Measurements from ENCODE around the gene TRIM32.

The TRIM32 gene

GRCh38 chr9:116687074-116687753 lies at the start of gene TRIM32:
Gene TRIM32, plus strand, starts transcription at chr9:116687305. Its CDS starts 10,438 bp downstream, at chr9:116697743.
- peak; percentile 95 for DNase-seq (ENCODE audit: low spot score)

GRCh38 chr9:116639251-116639741 lies 47.8 kb upstream of the TRIM32 start:
- no peak for DNase-seq (ENCODE audit: low spot score)

- DNase-seq (ENCODE audit: low spot score): no peak
These were observed 45.6 kb upstream of the TRIM32 start for GRCh38 chr9:116641292-116642059.

- DNase-seq (ENCODE audit: low spot score): no peak
These were observed 43.4 kb upstream of the TRIM32 start for GRCh38 chr9:116643691-116644090.

- peak; percentile 19 for DNase-seq (ENCODE audit: low spot score)
These were observed 42.9 kb upstream of the TRIM32 start for GRCh38 chr9:116644091-116644688.

- peak; percentile 43 for DNase-seq (ENCODE audit: low spot score)
These were observed 40.2 kb upstream of the TRIM32 start for GRCh38 chr9:116646661-116647514.

- DNase-seq (ENCODE audit: low spot score): no peak
These were observed 39.6 kb upstream of the TRIM32 start for GRCh38 chr9:116647515-116647809.

- DNase-seq (ENCODE audit: low spot score): peak; percentile 91
These were observed 33.6 kb upstream of the TRIM32 start for GRCh38 chr9:116653348-116654058.

GRCh38 chr9:116654059-116654355 lies 33.1 kb upstream of the TRIM32 start:
- DNase-seq (ENCODE audit: low spot score): no peak

- DNase-seq (ENCODE audit: low spot score): no peak
These were observed 30.6 kb upstream of the TRIM32 start for GRCh38 chr9:116656501-116656971.

- DNase-seq (ENCODE audit: low spot score): no peak
These were observed 30.1 kb upstream of the TRIM32 start for GRCh38 chr9:116656977-116657376.

- DNase-seq (ENCODE audit: low spot score): no peak
These were observed 28.8 kb upstream of the TRIM32 start for GRCh38 chr9:116658265-116658664.

- peak; percentile 95 for DNase-seq (ENCODE audit: low spot score)
These were observed 25.8 kb upstream of the TRIM32 start for GRCh38 chr9:116661037-116661954.

- DNase-seq (ENCODE audit: low spot score): no peak
These were observed 24.3 kb upstream of the TRIM32 start for GRCh38 chr9:116662646-116663310.

GRCh38 chr9:116663581-116663980 lies 23.5 kb upstream of the TRIM32 start:
- no peak for DNase-seq (ENCODE audit: low spot score)

- DNase-seq (ENCODE audit: low spot score): no peak
These were observed 18.0 kb upstream of the TRIM32 start for GRCh38 chr9:116668970-116669695.

GRCh38 chr9:116671605-116672004 lies 15.5 kb upstream of the TRIM32 start:
- no peak for DNase-seq (ENCODE audit: low spot score)

- DNase-seq (ENCODE audit: low spot score): no peak
These were observed 13.7 kb upstream of the TRIM32 start for GRCh38 chr9:116673375-116673774.

Data from COLO829 (cell line).